ENCODE data around the gene FBXL5.

- TF ChIP-seq CTCF (IDR thresholded peaks at IDR 0.05; ENCODE audit: low read depth, low read length) (no peak), POLR2A (IDR thresholded peaks at IDR 0.05; ENCODE audit: extremely low read depth, insufficient read length) (no peak), MAX (IDR thresholded peaks at IDR 0.05; ENCODE audit: low read depth, low read length) (no peak)
Measured at GRCh38 chr4:15556511-15557092, 98.6 kb downstream of the FBXL5 start.
